GM12872 (cell line): ENCODE results near the gene CSTF2.

Source experiments
- TF ChIP-seq, protein P1 (sequence below): IDR thresholded peaks from 3 replicates; pipeline ENCODE4 v1.5.1; 2011; ENCODE audit warnings: low read depth, mild to moderate bottlenecking, low read length, moderate library complexity; ENCODE audit not compliant: insufficient read depth

CSTF2 gene

DNA sequence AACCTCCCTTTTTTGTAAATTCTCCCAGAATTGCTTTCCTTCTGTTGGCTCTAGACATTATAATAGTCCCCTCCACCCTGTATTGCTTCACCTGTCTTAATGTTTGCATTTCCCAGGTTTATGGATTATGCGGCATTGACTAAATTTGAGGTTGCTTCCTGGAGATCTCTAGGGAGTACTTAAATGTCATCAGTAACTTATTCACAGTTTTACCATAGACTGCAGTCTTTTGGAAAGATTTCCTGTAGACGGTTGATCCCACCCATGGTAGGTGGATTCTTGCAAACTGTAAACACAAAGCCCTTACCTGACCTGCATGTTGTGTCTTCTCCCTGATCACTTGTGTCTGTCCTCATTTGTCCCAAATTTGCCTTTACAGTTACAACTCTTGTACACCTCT lies 60.2 kb downstream of the CSTF2 start:
- TF ChIP-seq, protein P1, sequence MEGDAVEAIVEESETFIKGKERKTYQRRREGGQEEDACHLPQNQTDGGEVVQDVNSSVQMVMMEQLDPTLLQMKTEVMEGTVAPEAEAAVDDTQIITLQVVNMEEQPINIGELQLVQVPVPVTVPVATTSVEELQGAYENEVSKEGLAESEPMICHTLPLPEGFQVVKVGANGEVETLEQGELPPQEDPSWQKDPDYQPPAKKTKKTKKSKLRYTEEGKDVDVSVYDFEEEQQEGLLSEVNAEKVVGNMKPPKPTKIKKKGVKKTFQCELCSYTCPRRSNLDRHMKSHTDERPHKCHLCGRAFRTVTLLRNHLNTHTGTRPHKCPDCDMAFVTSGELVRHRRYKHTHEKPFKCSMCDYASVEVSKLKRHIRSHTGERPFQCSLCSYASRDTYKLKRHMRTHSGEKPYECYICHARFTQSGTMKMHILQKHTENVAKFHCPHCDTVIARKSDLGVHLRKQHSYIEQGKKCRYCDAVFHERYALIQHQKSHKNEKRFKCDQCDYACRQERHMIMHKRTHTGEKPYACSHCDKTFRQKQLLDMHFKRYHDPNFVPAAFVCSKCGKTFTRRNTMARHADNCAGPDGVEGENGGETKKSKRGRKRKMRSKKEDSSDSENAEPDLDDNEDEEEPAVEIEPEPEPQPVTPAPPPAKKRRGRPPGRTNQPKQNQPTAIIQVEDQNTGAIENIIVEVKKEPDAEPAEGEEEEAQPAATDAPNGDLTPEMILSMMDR: no peak

DNA sequence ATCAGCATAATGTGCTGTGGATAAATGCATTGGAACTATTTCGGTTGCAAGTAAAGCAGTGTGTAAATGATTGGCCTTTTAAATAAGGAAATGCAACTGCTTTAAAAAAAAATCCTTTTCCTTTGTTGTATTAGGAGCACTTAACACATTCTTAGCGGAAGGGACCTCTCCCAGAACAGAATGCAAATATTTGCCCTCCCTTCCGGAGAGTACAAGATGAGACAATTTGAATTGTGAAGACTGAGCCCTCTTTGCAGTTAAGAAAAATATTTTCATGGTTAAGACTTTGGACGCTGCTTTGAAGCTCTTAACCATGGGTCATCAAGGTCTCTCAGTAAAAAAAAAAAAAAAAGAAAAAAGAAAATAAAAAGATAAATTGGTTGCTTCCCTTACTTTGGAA lies 63.5 kb downstream of the CSTF2 start:
- TF ChIP-seq, protein P1: no peak
